ENCODE results near the gene MOB3B.
"Not testable (repeated sequence)": the region's sequence is repeated elsewhere in the genome, so short reads cannot be mapped to it uniquely, and the experiment has no call there.

MOB3B gene

GRCh38 chr9:27468000-27468399, 61.6 kb downstream of the MOB3B start:
- Histone ChIP-seq H2AK5ac (ENCODE audit: low read length) (no peak overlapping the region), H3K27ac (ENCODE audit: low read depth, low read length) (no peak overlapping the region), H4K8ac (ENCODE audit: low read depth, low read length) (no peak overlapping the region), H3K18ac (ENCODE audit: low read length) (no peak overlapping the region), H3K9ac (ENCODE audit: low read length) (no peak overlapping the region), H3K4me1 (ENCODE audit: control insufficient read depth in 1 of 2, insufficient read depth in 2 of 2, low read length in 2 of 2) (peaks cover 7 to 15% of the 10 kb centered on the region in 2 experiments), H3K4me3 (ENCODE audit: low read depth, low read length) (no peak overlapping the region), H3K23ac (ENCODE audit: low read length) (no peak overlapping the region), H3K4me2 (ENCODE audit: low read length) (no peak overlapping the region), H2BK120ac (ENCODE audit: insufficient read depth, low read length, poor library complexity) (no peak overlapping the region), H2BK5ac (ENCODE audit: low read depth, low read length, poor library complexity) (no peak overlapping the region), H4K12ac (ENCODE audit: low read depth, low read length) (no peak overlapping the region), H3K79me1 (ENCODE audit: low read length) (peaks cover 3% of the 10 kb centered on the region), H2AFZ (ENCODE audit: insufficient read depth, low read length, poor library complexity) (no peak overlapping the region), H3K4ac (ENCODE audit: low read depth, low read length) (no peak overlapping the region), H3K36me3 (ENCODE audit: control insufficient read depth in 1 of 2, insufficient read depth in 2 of 2, low read length in 2 of 2) (peaks cover 0 to 3% of the 10 kb centered on the region in 2 experiments), H3K14ac (ENCODE audit: low read length) (no peak overlapping the region), H3K27me3 (ENCODE audit: insufficient read depth, low read length) (no peaks in the 10 kb centered on the region), H3K9me3 (ENCODE audit: insufficient read depth, low read depth, low read length) (no peaks in the 10 kb centered on the region), H4K91ac (ENCODE audit: low read depth, low read length) (no peak overlapping the region), H2BK12ac (ENCODE audit: low read length) (no peak overlapping the region), H3K79me2 (ENCODE audit: control insufficient read depth, insufficient read depth, low read length, poor library complexity) (peaks cover 2% of the 10 kb centered on the region)
- no CpG with 5 or more reads among the region's 1 CpG for WGBS (ENCODE audit: extremely low coverage, insufficient coverage, insufficient read length)
- no peak for DNase-seq

- Histone ChIP-seq H3K9ac (ENCODE audit: low read length) (no peak overlapping the region), H2AFZ (ENCODE audit: insufficient read depth, low read length, poor library complexity) (no peak overlapping the region), H4K91ac (ENCODE audit: low read depth, low read length) (no peak overlapping the region), H3K23ac (ENCODE audit: low read length) (no peak overlapping the region), H3K27ac (ENCODE audit: low read depth, low read length) (no peak overlapping the region), H3K18ac (ENCODE audit: low read length) (peak overlapping the region; percentile 14), H3K79me1 (ENCODE audit: low read length) (peaks cover 3% of the 10 kb centered on the region), H4K12ac (ENCODE audit: low read depth, low read length) (peak overlapping the region; percentile 57), H3K14ac (ENCODE audit: low read length) (no peak overlapping the region), H3K36me3 (ENCODE audit: control insufficient read depth in 1 of 2, insufficient read depth in 2 of 2, low read length in 2 of 2) (peaks cover 0 to 3% of the 10 kb centered on the region in 2 experiments), H2BK5ac (ENCODE audit: low read depth, low read length, poor library complexity) (no peak overlapping the region), H3K4me3 (ENCODE audit: low read depth, low read length) (no peak overlapping the region), H4K8ac (ENCODE audit: low read depth, low read length) (no peak overlapping the region), H2BK120ac (ENCODE audit: insufficient read depth, low read length, poor library complexity) (no peak overlapping the region), H3K79me2 (ENCODE audit: control insufficient read depth, insufficient read depth, low read length, poor library complexity) (peaks cover 2% of the 10 kb centered on the region), H3K9me3 (ENCODE audit: insufficient read depth, low read depth, low read length) (no peaks in the 10 kb centered on the region), H2BK12ac (ENCODE audit: low read length) (no peak overlapping the region), H3K4ac (ENCODE audit: low read depth, low read length) (peak overlapping the region; percentile 41), H3K4me2 (ENCODE audit: low read length) (no peak overlapping the region), H2AK5ac (ENCODE audit: low read length) (no peak overlapping the region), H3K27me3 (ENCODE audit: insufficient read depth, low read length) (no peaks in the 10 kb centered on the region), H3K4me1 (ENCODE audit: control insufficient read depth in 1 of 2, insufficient read depth in 2 of 2, low read length in 2 of 2) (peaks cover 7 to 15% of the 10 kb centered on the region in 2 experiments)
- no CpG with 5 or more reads among the region's 4 CpGs for WGBS (ENCODE audit: extremely low coverage, insufficient coverage, insufficient read length)
- DNase-seq = peak in 1 of 2 donors; percentile 19
Measured at GRCh38 chr9:27467486-27467885, 62.1 kb downstream of the MOB3B start.

DNA sequence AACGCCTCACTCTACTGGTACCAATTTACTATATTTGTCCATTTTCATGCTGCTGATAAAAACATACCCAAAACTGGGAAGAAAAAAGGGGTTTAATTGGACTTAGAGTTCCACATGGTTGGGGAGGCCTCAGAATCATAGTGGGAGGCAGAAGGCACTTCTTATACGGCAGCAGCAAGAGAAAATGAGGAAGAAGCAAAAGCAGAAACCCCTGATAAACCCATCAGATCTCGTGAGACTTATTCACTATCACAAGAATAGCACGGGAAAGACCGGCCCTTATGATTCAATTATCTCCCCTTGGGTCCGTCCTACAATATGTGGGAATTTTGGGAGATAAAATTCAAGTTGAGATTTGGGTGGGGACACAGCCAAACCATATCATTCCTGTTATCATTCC, 63.1 kb downstream of the MOB3B start:
- H3K36me3 ChIP-seq (ENCODE audit: control insufficient read depth in 1 of 2, insufficient read depth in 2 of 2, low read length in 2 of 2); H3K27me3 ChIP-seq (ENCODE audit: insufficient read depth, low read length); H3K23ac ChIP-seq (ENCODE audit: low read length); H4K8ac ChIP-seq (ENCODE audit: low read depth, low read length); H2AK5ac ChIP-seq (ENCODE audit: low read length); H2BK120ac ChIP-seq (ENCODE audit: insufficient read depth, low read length, poor library complexity); H3K4me3 ChIP-seq (ENCODE audit: low read depth, low read length); H2BK5ac ChIP-seq (ENCODE audit: low read depth, low read length, poor library complexity); H3K9ac ChIP-seq (ENCODE audit: low read length); H3K14ac ChIP-seq (ENCODE audit: low read length); H3K27ac ChIP-seq (ENCODE audit: low read depth, low read length); H4K91ac ChIP-seq (ENCODE audit: low read depth, low read length); H2AFZ ChIP-seq (ENCODE audit: insufficient read depth, low read length, poor library complexity); H3K4me2 ChIP-seq (ENCODE audit: low read length); H3K79me1 ChIP-seq (ENCODE audit: low read length); DNase-seq; H3K79me2 ChIP-seq (ENCODE audit: control insufficient read depth, insufficient read depth, low read length, poor library complexity); H3K18ac ChIP-seq (ENCODE audit: low read length); H3K4ac ChIP-seq (ENCODE audit: low read depth, low read length); H2BK12ac ChIP-seq (ENCODE audit: low read length); H4K12ac ChIP-seq (ENCODE audit: low read depth, low read length); H3K9me3 ChIP-seq (ENCODE audit: insufficient read depth, low read depth, low read length): not testable (repeated sequence)
- peaks cover 7 to 15% of the 10 kb centered on the region in 2 experiments for H3K4me1 ChIP-seq (ENCODE audit: control insufficient read depth in 1 of 2, insufficient read depth in 2 of 2, low read length in 2 of 2)
- no CpG with 5 or more reads among the region's 6 CpGs for WGBS (ENCODE audit: extremely low coverage, insufficient coverage, insufficient read length)

GRCh38 chr9:27464950-27465349, 64.7 kb downstream of the MOB3B start:
- H2BK120ac ChIP-seq (ENCODE audit: insufficient read depth, low read length, poor library complexity); H2BK5ac ChIP-seq (ENCODE audit: low read depth, low read length, poor library complexity); H4K12ac ChIP-seq (ENCODE audit: low read depth, low read length); H3K9ac ChIP-seq (ENCODE audit: low read length); H4K8ac ChIP-seq (ENCODE audit: low read depth, low read length); H3K27me3 ChIP-seq (ENCODE audit: insufficient read depth, low read length); DNase-seq; H3K4me3 ChIP-seq (ENCODE audit: low read depth, low read length); H3K79me1 ChIP-seq (ENCODE audit: low read length); H4K91ac ChIP-seq (ENCODE audit: low read depth, low read length); H3K36me3 ChIP-seq (ENCODE audit: control insufficient read depth in 1 of 2, insufficient read depth in 2 of 2, low read length in 2 of 2); H3K27ac ChIP-seq (ENCODE audit: low read depth, low read length); H3K79me2 ChIP-seq (ENCODE audit: control insufficient read depth, insufficient read depth, low read length, poor library complexity); H3K4me2 ChIP-seq (ENCODE audit: low read length); H2BK12ac ChIP-seq (ENCODE audit: low read length); H2AK5ac ChIP-seq (ENCODE audit: low read length); H2AFZ ChIP-seq (ENCODE audit: insufficient read depth, low read length, poor library complexity); H3K9me3 ChIP-seq (ENCODE audit: insufficient read depth, low read depth, low read length); H3K4ac ChIP-seq (ENCODE audit: low read depth, low read length); H3K14ac ChIP-seq (ENCODE audit: low read length); H3K23ac ChIP-seq (ENCODE audit: low read length); H3K18ac ChIP-seq (ENCODE audit: low read length): not testable (repeated sequence)
- peaks cover 4 to 14% of the 10 kb centered on the region in 2 experiments for H3K4me1 ChIP-seq (ENCODE audit: control insufficient read depth in 1 of 2, insufficient read depth in 2 of 2, low read length in 2 of 2)
- no CpG with 5 or more reads among the region's 3 CpGs for WGBS (ENCODE audit: extremely low coverage, insufficient coverage, insufficient read length)

Data from trophoblast cell (in vitro differentiated cells and primary cell).